ENCODE measurements around the gene EYS. TPM values are rescaled to one million over a fixed set of nuclear protein-coding genes. Genes with fewer than 3 reads are reported as not detected.

The EYS gene
- total and polyA plus RNA-seq, 3 experiments from 2014 or later, result not detected

DNA sequence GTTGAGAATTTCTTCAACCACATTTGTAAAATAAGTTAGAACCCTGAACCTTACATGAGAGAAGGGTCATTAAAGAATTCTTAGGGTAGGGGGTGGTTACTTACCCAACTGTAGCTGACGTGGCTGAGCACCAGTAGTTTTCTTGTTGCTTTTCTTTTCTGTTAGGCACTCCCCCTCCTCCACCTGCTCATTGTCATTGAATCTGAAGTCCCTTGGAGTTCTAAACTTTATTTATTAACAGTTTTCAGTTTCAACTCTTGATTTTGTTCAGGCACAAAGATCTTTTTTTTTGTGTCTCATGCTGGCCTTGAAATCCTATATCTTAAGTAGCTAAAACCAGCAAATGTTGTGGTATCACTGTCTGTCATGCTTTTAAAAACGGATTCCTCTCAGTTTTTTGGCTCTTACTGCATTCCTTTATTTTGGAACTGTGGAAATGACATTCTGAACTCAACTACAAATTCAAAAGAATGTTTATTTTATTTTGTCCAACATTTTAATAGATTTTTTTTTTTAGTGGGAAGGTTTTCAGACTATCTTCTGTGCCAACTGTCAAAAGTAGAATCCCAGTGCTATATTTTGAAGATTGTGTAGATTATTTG is 1606.2 kb downstream of the EYS start:
- no peaks in the 10 kb centered on the region for H3K4me1 Mint-ChIP-seq
- no peak for DNase-seq
- no peaks in the 10 kb centered on the region for H3K9me3 ChIP-seq (ENCODE audit: low read length)
- no peaks in the 10 kb centered on the region for H3K36me3 ChIP-seq (ENCODE audit: insufficient read depth, low read length)
- H3K4me1 ChIP-seq (ENCODE audit: insufficient read depth, low read length), result no peaks in the 10 kb centered on the region
- H3K4me3 ChIP-seq (ENCODE audit: low read length), result no peak overlapping the region
- H3K27me3 ChIP-seq (ENCODE audit: insufficient read depth, low read length, poor library complexity, severe bottlenecking), result no peaks in the 10 kb centered on the region
- no peaks in the 10 kb centered on the region for H3K36me3 Mint-ChIP-seq
- peaks cover 0 to 15% (median 3%) of the 10 kb centered on the region in 5 donors for H3K9me3 Mint-ChIP-seq
- no peak overlapping the region for H3K27ac Mint-ChIP-seq
- H3K27me3 Mint-ChIP-seq, result no peaks in the 10 kb centered on the region
- CTCF ChIA-PET, result no interaction called here
- H3K4me3 Mint-ChIP-seq, result no peak overlapping the region
- POLR2A ChIA-PET, result no interaction called here
- H3K27ac ChIP-seq (ENCODE audit: low read depth, low read length), result no peak overlapping the region

- Mint-ChIP-seq H3K4me1 (no peaks in the 10 kb centered on the region), H3K36me3 (no peaks in the 10 kb centered on the region), H3K27ac (no peak overlapping the region), H3K4me3 (no peak overlapping the region), H3K9me3 (peaks cover 10 to 21% (median 12%) of the 10 kb centered on the region in 5 donors), H3K27me3 (no peaks in the 10 kb centered on the region)
- Histone ChIP-seq H3K4me1 (ENCODE audit: insufficient read depth, low read length) (no peaks in the 10 kb centered on the region), H3K27ac (ENCODE audit: low read depth, low read length) (no peak overlapping the region), H3K4me3 (ENCODE audit: low read length) (no peak overlapping the region), H3K36me3 (ENCODE audit: insufficient read depth, low read length) (no peaks in the 10 kb centered on the region), H3K27me3 (ENCODE audit: insufficient read depth, low read length, poor library complexity, severe bottlenecking) (no peaks in the 10 kb centered on the region), H3K9me3 (ENCODE audit: low read length) (no peaks in the 10 kb centered on the region)
- CTCF ChIA-PET, result no interaction called here
- DNase-seq, result no peak
- POLR2A ChIA-PET, result no interaction called here
Measured at GRCh38 chr6:64090352-64090751, 1616.7 kb downstream of the EYS start.

- Mint-ChIP-seq H3K27me3 (no peaks in the 10 kb centered on the region), H3K4me3 (no peak overlapping the region), H3K9me3 (peaks cover 0 to 20% (median 4%) of the 10 kb centered on the region in 5 donors), H3K36me3 (no peaks in the 10 kb centered on the region), H3K27ac (no peak overlapping the region), H3K4me1 (no peaks in the 10 kb centered on the region)
- Histone ChIP-seq H3K27ac (ENCODE audit: low read depth, low read length) (no peak overlapping the region), H3K27me3 (ENCODE audit: insufficient read depth, low read length, poor library complexity, severe bottlenecking) (no peaks in the 10 kb centered on the region), H3K9me3 (ENCODE audit: low read length) (no peaks in the 10 kb centered on the region), H3K4me1 (ENCODE audit: insufficient read depth, low read length) (no peaks in the 10 kb centered on the region), H3K36me3 (ENCODE audit: insufficient read depth, low read length) (no peaks in the 10 kb centered on the region), H3K4me3 (ENCODE audit: low read length) (no peak overlapping the region)
- CTCF ChIA-PET, result no interaction called here
- POLR2A ChIA-PET, result no interaction called here
- no peak for DNase-seq
Measured at GRCh38 chr6:64085126-64085525, 1621.9 kb downstream of the EYS start.

DNA sequence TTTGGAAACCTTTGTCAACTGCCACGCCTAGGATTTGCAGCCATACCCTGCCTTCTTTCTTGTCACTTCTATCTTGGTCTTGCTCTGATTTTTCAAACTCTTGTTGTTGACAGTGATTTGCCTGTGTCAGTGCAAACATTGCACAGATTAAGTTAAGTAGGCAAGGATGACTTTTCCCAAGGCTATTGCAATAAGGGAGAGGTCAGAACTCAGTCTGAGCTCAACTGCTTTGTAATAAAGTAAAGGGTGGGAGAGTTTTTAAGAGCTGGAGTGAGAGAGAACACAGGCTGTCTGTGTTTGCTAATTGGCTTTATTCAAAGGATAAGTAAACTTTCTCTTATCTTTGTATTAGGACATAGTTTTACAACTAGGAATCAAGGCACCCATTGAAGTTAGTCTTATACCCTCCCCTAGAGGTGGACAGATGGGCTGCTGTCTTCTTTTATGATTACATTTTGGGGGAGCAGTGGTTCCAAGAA is 1622.8 kb downstream of the EYS start:
- H3K4me3 ChIP-seq (ENCODE audit: low read length), result no peak overlapping the region
- no peaks in the 10 kb centered on the region for H3K27me3 ChIP-seq (ENCODE audit: insufficient read depth, low read length, poor library complexity, severe bottlenecking)
- Mint-ChIP-seq H3K4me1 (no peaks in the 10 kb centered on the region), H3K4me3 (no peak overlapping the region), H3K27me3 (no peaks in the 10 kb centered on the region), H3K36me3 (no peaks in the 10 kb centered on the region), H3K9me3 (peaks cover 0 to 20% (median 3%) of the 10 kb centered on the region in 5 donors), H3K27ac (peak overlapping the region in 1 of 8 donors; percentile 64)
- ChIA-PET CTCF (no interaction called here), POLR2A (no interaction called here)
- H3K36me3 ChIP-seq (ENCODE audit: insufficient read depth, low read length), result no peaks in the 10 kb centered on the region
- H3K27ac ChIP-seq (ENCODE audit: low read depth, low read length), result no peak overlapping the region
- H3K9me3 ChIP-seq (ENCODE audit: low read length), result no peaks in the 10 kb centered on the region
- no peak for DNase-seq
- H3K4me1 ChIP-seq (ENCODE audit: insufficient read depth, low read length), result no peaks in the 10 kb centered on the region

- peaks cover 2 to 24% (median 3%) of the 10 kb centered on the region in 5 donors for H3K9me3 Mint-ChIP-seq
- no peaks in the 10 kb centered on the region for H3K36me3 Mint-ChIP-seq
- CTCF ChIA-PET, result no interaction called here
- Histone ChIP-seq H3K4me1 (ENCODE audit: insufficient read depth, low read length) (no peaks in the 10 kb centered on the region), H3K9me3 (ENCODE audit: low read length) (no peaks in the 10 kb centered on the region), H3K27me3 (ENCODE audit: insufficient read depth, low read length, poor library complexity, severe bottlenecking) (no peaks in the 10 kb centered on the region), H3K36me3 (ENCODE audit: insufficient read depth, low read length) (no peaks in the 10 kb centered on the region), H3K27ac (ENCODE audit: low read depth, low read length) (no peak overlapping the region), H3K4me3 (ENCODE audit: low read length) (no peak overlapping the region)
- no peaks in the 10 kb centered on the region for H3K27me3 Mint-ChIP-seq
- DNase-seq, result no peak
- H3K27ac Mint-ChIP-seq, result no peak overlapping the region
- no peak overlapping the region for H3K4me3 Mint-ChIP-seq
- H3K4me1 Mint-ChIP-seq, result no peaks in the 10 kb centered on the region
- POLR2A ChIA-PET, result no interaction called here
Measured at GRCh38 chr6:64083261-64083660, 1623.8 kb downstream of the EYS start.

DNA sequence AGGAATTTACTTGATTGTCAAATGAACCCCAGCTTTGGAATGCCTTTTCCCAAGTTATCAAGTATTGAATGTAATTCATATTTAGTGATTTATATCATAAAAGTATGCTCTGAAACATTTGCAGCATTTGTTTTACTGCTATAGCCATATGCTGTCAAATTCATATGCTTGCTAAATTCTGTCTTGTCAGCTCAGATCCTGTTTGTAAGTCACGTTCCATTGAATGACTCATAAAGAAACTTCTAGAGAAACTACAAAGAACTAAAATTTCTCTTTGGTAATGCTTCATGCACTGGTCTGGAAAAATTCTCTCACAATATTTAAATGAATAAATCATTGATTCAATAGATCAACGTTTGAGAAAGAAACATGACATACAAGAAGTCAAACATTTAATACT is 1625.6 kb downstream of the EYS start:
- H3K9me3 Mint-ChIP-seq, result peaks cover 2 to 28% (median 3%) of the 10 kb centered on the region in 5 donors
- H3K27ac ChIP-seq (ENCODE audit: low read depth, low read length), result no peak overlapping the region
- ChIA-PET POLR2A (no interaction called here), CTCF (no interaction called here)
- no peaks in the 10 kb centered on the region for H3K9me3 ChIP-seq (ENCODE audit: low read length)
- no peak overlapping the region for H3K4me3 ChIP-seq (ENCODE audit: low read length)
- no peaks in the 10 kb centered on the region for H3K27me3 ChIP-seq (ENCODE audit: insufficient read depth, low read length, poor library complexity, severe bottlenecking)
- DNase-seq, result no peak
- no peak overlapping the region for H3K4me3 Mint-ChIP-seq
- H3K36me3 ChIP-seq (ENCODE audit: insufficient read depth, low read length), result no peaks in the 10 kb centered on the region
- no peak overlapping the region for H3K27ac Mint-ChIP-seq
- H3K4me1 Mint-ChIP-seq, result no peaks in the 10 kb centered on the region
- H3K27me3 Mint-ChIP-seq, result no peaks in the 10 kb centered on the region
- no peaks in the 10 kb centered on the region for H3K36me3 Mint-ChIP-seq
- H3K4me1 ChIP-seq (ENCODE audit: insufficient read depth, low read length), result no peaks in the 10 kb centered on the region

DNA sequence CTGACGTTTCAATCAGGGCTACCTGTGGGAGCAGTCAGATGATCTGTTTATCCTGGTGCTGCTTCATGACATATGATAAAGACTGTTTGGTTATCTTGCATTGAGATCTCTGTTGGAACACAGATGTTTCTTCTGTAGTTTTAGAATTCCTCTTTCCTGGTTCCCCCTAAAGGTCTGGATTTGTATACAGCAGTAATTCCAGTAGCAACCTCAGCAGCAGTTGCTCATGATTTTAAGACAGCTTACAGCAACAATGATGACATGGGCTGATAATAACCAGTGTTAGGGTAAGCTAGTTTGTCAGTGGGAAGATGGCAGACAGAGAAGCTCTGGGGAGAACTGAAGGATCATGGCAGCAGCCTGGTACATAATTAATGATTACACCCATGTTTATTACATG is 1632.0 kb downstream of the EYS start:
- no peaks in the 10 kb centered on the region for H3K4me1 Mint-ChIP-seq
- DNase-seq, result no peak
- peaks cover 0 to 12% (median 3%) of the 10 kb centered on the region in 5 donors for H3K9me3 Mint-ChIP-seq
- no peaks in the 10 kb centered on the region for H3K9me3 ChIP-seq (ENCODE audit: low read length)
- no peak overlapping the region for H3K4me3 ChIP-seq (ENCODE audit: low read length)
- no peaks in the 10 kb centered on the region for H3K4me1 ChIP-seq (ENCODE audit: insufficient read depth, low read length)
- H3K4me3 Mint-ChIP-seq, result no peak overlapping the region
- H3K27me3 ChIP-seq (ENCODE audit: insufficient read depth, low read length, poor library complexity, severe bottlenecking), result no peaks in the 10 kb centered on the region
- POLR2A ChIA-PET, result no interaction called here
- CTCF ChIA-PET, result no interaction called here
- H3K36me3 Mint-ChIP-seq, result no peaks in the 10 kb centered on the region
- H3K27ac ChIP-seq (ENCODE audit: low read depth, low read length), result no peak overlapping the region
- H3K27ac Mint-ChIP-seq, result no peak overlapping the region
- H3K27me3 Mint-ChIP-seq, result no peaks in the 10 kb centered on the region
- H3K36me3 ChIP-seq (ENCODE audit: insufficient read depth, low read length), result no peaks in the 10 kb centered on the region

DNA sequence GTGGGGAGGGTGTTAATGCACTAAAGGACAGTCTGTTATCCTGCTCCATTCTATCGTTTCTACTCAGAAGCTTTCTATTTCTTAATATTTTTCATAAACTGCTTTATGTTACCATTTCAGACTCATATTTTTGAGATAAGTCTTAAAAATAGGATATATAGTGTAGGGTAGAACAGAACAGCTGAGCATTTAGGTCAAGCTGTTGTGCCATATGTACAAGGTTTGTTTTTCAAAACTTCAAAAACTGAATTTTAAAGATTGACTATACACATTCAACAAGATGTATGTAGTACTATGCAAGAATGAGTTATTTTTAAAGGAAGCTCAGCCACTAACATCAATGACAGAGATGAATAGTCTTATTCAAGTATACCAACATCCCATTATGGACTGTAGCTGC is 1634.3 kb downstream of the EYS start:
- Histone ChIP-seq H3K27me3 (ENCODE audit: insufficient read depth, low read length, poor library complexity, severe bottlenecking) (no peaks in the 10 kb centered on the region), H3K4me1 (ENCODE audit: insufficient read depth, low read length) (no peaks in the 10 kb centered on the region), H3K36me3 (ENCODE audit: insufficient read depth, low read length) (no peaks in the 10 kb centered on the region), H3K27ac (ENCODE audit: low read depth, low read length) (no peak overlapping the region), H3K9me3 (ENCODE audit: low read length) (no peaks in the 10 kb centered on the region), H3K4me3 (ENCODE audit: low read length) (no peak overlapping the region)
- ChIA-PET POLR2A (no interaction called here), CTCF (no interaction called here)
- no peaks in the 10 kb centered on the region for H3K27me3 Mint-ChIP-seq
- no peaks in the 10 kb centered on the region for H3K36me3 Mint-ChIP-seq
- no peak overlapping the region for H3K4me3 Mint-ChIP-seq
- no peak for DNase-seq
- H3K9me3 Mint-ChIP-seq, result peaks cover 0 to 7% (median 3%) of the 10 kb centered on the region in 5 donors
- H3K4me1 Mint-ChIP-seq, result no peaks in the 10 kb centered on the region
- no peak overlapping the region for H3K27ac Mint-ChIP-seq

- H3K27me3 ChIP-seq (ENCODE audit: insufficient read depth, low read length, poor library complexity, severe bottlenecking), result no peaks in the 10 kb centered on the region
- H3K9me3 ChIP-seq (ENCODE audit: low read length), result no peaks in the 10 kb centered on the region
- H3K36me3 Mint-ChIP-seq, result no peaks in the 10 kb centered on the region
- H3K4me1 Mint-ChIP-seq, result no peaks in the 10 kb centered on the region
- no peaks in the 10 kb centered on the region for H3K27me3 Mint-ChIP-seq
- no peak for DNase-seq
- H3K9me3 Mint-ChIP-seq, result peaks cover 0 to 18% (median 8%) of the 10 kb centered on the region in 5 donors
- no peaks in the 10 kb centered on the region for H3K4me1 ChIP-seq (ENCODE audit: insufficient read depth, low read length)
- no peak overlapping the region for H3K4me3 Mint-ChIP-seq
- H3K27ac Mint-ChIP-seq, result no peak overlapping the region
- H3K4me3 ChIP-seq (ENCODE audit: low read length), result no peak overlapping the region
- POLR2A ChIA-PET, result no interaction called here
- CTCF ChIA-PET, result no interaction called here
- H3K27ac ChIP-seq (ENCODE audit: low read depth, low read length), result no peak overlapping the region
- H3K36me3 ChIP-seq (ENCODE audit: insufficient read depth, low read length), result no peaks in the 10 kb centered on the region
Measured at GRCh38 chr6:64064919-64065318, 1642.1 kb downstream of the EYS start.

All from CD8-positive, alpha-beta memory T cell (primary cell).